NCI-H2029 (cell line): ENCODE results near the gene RNF41.
"Not testable (repeated sequence)": the region's sequence is repeated elsewhere in the genome, so short reads cannot be mapped to it uniquely, and the experiment has no call there.

Experiments
- DNase-seq: peaks from one replicate; lab custom pipeline; 2025; lab: John Stamatoyannopoulos, UW

Gene RNF41

GRCh38 chr12:56208006-56208405 is 13.7 kb downstream of the RNF41 start:
- DNase-seq: no peak

- no peak for DNase-seq
These were observed 15.1 kb downstream of the RNF41 start for GRCh38 chr12:56206452-56207166.

- DNase-seq: no peak
These were observed 16.3 kb downstream of the RNF41 start for GRCh38 chr12:56205445-56205844.

GRCh38 chr12:56204275-56204674 is 17.4 kb downstream of the RNF41 start:
- DNase-seq: no peak

- DNase-seq: no peak
These were observed 18.9 kb downstream of the RNF41 start for GRCh38 chr12:56202838-56203237.

GRCh38 chr12:56202366-56202765 is 19.4 kb downstream of the RNF41 start:
- DNase-seq: no peak

- DNase-seq: no peak
These were observed 22.9 kb downstream of the RNF41 start for GRCh38 chr12:56198836-56199235.

- DNase-seq: no peak
These were observed 23.6 kb downstream of the RNF41 start for GRCh38 chr12:56197921-56198635.

- DNase-seq: not testable (repeated sequence)
These were observed 24.7 kb downstream of the RNF41 start for GRCh38 chr12:56196818-56197550.

GRCh38 chr12:56193025-56193578 is 28.6 kb downstream of the RNF41 start:
- peak; percentile 91 for DNase-seq

- no peak for DNase-seq
These were observed 29.1 kb downstream of the RNF41 start for GRCh38 chr12:56192582-56192981.

- DNase-seq: no peak
These were observed 31.0 kb downstream of the RNF41 start for GRCh38 chr12:56190695-56191155.

GRCh38 chr12:56189918-56190694 is 31.6 kb downstream of the RNF41 start:
- DNase-seq: peak; percentile 82

- peak; percentile 84 for DNase-seq
These were observed 32.4 kb downstream of the RNF41 start, which contains the start of gene SMARCC2 for GRCh38 chr12:56189099-56189917. SMARCC2 (minus strand) TSS chr12:56189483; CDS start chr12:56189461, 22 bp downstream.

- no peak for DNase-seq
These were observed 33.0 kb downstream of the RNF41 start for GRCh38 chr12:56188778-56189098.

- DNase-seq: no peak
These were observed 33.5 kb downstream of the RNF41 start for GRCh38 chr12:56188131-56188777.

- DNase-seq: no peak
These were observed 34.8 kb downstream of the RNF41 start for GRCh38 chr12:56186957-56187356.

GRCh38 chr12:56178347-56178746 is 43.4 kb downstream of the RNF41 start:
- DNase-seq: no peak

- no peak for DNase-seq
These were observed 48.9 kb downstream of the RNF41 start for GRCh38 chr12:56172839-56173238.

GRCh38 chr12:56169229-56169759 is 52.4 kb downstream of the RNF41 start:
- DNase-seq: no peak
